Brain microvascular endothelial cell (primary cell): Measurements from ENCODE around the gene MBTPS1.

Source experiments
- DNase-seq: peaks from one replicate; pipeline ENCODE4 v3.0.0-alpha.2; 2020
- H3K27ac ChIP-seq: fragments of 250-450 bp; sonication (Bioruptor Pico); 2 replicates; pipeline ENCODE4 v1.5.1; 2020; ENCODE audit warnings: mild to moderate bottlenecking, moderate library complexity
- H3K27me3 ChIP-seq: fragments of 250-450 bp; sonication (Bioruptor Pico); replicated peaks from 2 replicates; pipeline ENCODE4 v1.5.1; 2020; ENCODE audit warnings: mild to moderate bottlenecking
- H3K36me3 ChIP-seq: fragments of 250-450 bp; sonication (Bioruptor Pico); replicated peaks from 2 replicates; pipeline ENCODE4 v1.5.1; 2020; ENCODE audit warnings: mild to moderate bottlenecking
- H3K4me3 ChIP-seq: 2 replicates; pipeline ENCODE4 v1.5.1; 2011; ENCODE audit warnings: low read depth, mild to moderate bottlenecking, control low read depth, low read length, moderate library complexity
- in situ Hi-C: cut with HindIII; loops from 2 replicates; pipeline ENCODE4 v1.10.0; 2017; ENCODE audit warnings: low sequenced_read_pairs, low pct_ligation_motif_present
- TF ChIP-seq, protein P1 (sequence below): IDR thresholded peaks from 2 replicates; pipeline ENCODE4 v1.5.1; 2011; ENCODE audit warnings: low read depth, mild to moderate bottlenecking, moderate library complexity, low read length, control low read depth, inconsistent platforms; ENCODE audit errors: missing control alignments

The MBTPS1 gene

GRCh38 chr16:84136331-84137125 is 19.8 kb upstream of the MBTPS1 start:
- H3K27me3 ChIP-seq = no peaks in the 10 kb centered on the region
- in situ Hi-C loops = no loop called here
- no peak overlapping the region for H3K27ac ChIP-seq
- no peaks in the 10 kb centered on the region for H3K36me3 ChIP-seq
- H3K4me3 ChIP-seq = no peak overlapping the region
- DNase-seq = no peak
- TF ChIP-seq, protein P1, sequence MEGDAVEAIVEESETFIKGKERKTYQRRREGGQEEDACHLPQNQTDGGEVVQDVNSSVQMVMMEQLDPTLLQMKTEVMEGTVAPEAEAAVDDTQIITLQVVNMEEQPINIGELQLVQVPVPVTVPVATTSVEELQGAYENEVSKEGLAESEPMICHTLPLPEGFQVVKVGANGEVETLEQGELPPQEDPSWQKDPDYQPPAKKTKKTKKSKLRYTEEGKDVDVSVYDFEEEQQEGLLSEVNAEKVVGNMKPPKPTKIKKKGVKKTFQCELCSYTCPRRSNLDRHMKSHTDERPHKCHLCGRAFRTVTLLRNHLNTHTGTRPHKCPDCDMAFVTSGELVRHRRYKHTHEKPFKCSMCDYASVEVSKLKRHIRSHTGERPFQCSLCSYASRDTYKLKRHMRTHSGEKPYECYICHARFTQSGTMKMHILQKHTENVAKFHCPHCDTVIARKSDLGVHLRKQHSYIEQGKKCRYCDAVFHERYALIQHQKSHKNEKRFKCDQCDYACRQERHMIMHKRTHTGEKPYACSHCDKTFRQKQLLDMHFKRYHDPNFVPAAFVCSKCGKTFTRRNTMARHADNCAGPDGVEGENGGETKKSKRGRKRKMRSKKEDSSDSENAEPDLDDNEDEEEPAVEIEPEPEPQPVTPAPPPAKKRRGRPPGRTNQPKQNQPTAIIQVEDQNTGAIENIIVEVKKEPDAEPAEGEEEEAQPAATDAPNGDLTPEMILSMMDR = no peak

- Histone ChIP-seq H3K27me3 (no peaks in the 10 kb centered on the region), H3K36me3 (peaks cover 3% of the 10 kb centered on the region), H3K4me3 (no peak overlapping the region), H3K27ac (no peak overlapping the region)
- in situ Hi-C loops = no loop called here
- DNase-seq = no peak
- TF ChIP-seq, protein P1 = no peak
Measured at GRCh38 chr16:84132527-84133285, 16.0 kb upstream of the MBTPS1 start.

DNA sequence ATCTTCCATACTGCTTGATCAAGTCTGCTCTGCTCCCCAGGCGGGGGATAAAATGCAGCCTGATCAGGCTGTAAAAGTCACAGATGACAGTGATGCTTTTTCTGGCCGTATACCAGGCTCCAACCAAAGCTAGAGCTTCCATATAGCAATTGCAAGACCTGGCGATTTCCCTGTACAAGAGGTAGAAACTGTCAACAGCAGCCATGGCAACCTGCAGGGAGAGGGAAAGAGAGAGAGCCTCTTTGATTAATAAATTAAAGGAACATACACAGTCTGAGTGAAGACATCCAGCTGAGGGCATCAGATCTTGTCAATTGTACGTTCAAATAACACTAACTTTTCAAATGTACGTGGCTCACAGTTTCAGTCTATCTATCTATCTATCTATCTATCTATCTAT is 14.4 kb upstream of the MBTPS1 start:
- no peaks in the 10 kb centered on the region for H3K27me3 ChIP-seq
- no peak for DNase-seq
- H3K4me3 ChIP-seq = no peak overlapping the region
- TF ChIP-seq, protein P1 = no peak
- H3K27ac ChIP-seq = no peak overlapping the region
- peaks cover 3% of the 10 kb centered on the region for H3K36me3 ChIP-seq
- in situ Hi-C loops = no loop called here

DNA sequence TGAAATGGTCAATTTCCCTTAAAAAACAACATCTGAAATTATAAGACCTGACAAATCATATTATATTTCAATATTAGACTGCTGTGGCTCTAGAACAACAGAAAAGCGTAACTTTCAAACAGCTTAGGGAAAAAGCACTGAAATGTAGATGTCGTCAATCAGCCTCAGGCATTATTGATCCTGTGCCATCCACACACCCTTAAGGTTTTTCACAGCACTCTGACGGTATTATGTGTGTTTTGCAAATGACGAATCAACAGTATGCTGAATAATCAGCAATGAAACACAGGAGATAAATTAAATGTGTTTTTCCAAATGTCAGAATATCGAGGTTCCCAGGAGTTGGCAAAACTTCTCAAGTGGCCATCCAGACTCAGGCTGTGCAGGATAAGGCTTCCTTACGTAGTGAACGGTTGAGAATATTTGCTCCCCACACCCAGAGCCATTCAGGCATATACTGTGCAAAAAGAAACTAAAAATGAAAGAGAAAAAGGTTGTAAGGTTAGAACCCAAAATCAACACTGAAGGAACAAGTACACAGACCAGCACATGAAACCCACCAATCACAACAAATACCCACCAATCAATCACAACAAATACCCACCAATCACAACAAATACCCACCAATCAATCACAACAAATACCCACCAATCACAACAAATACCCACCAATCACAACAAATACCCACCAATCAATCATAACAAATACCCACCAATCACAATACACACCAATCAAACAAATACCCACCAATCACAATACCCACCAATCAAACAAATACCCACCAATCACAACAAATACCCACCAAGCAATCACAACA is 7.7 kb upstream of the MBTPS1 start:
- H3K27me3 ChIP-seq = no peaks in the 10 kb centered on the region
- DNase-seq = no peak
- in situ Hi-C loops = no loop called here
- H3K27ac ChIP-seq = no peak overlapping the region
- TF ChIP-seq, protein P1 = no peak
- H3K36me3 ChIP-seq = peaks cover 17% of the 10 kb centered on the region
- no peak overlapping the region for H3K4me3 ChIP-seq

DNA sequence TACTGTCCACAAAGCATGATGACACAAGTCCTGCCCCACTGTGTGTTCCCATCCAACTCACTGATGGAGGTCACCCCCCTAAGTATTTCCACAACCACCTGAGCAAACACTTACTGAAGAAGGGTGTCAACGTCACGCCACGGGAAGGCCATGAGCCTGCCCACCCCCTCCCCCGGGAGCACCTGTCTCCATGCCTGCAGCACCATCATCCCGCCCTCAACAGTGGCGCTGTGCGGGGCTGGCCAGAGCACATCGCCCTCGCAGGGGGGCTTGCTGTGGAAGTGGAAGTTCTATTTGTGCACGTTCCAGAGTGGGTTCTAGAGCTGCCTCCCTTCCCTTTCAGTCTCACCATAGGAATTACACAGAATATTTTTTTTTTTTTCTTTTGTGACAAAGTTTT is 4.3 kb upstream of the MBTPS1 start:
- DNase-seq = no peak
- H3K36me3 ChIP-seq = peaks cover 15% of the 10 kb centered on the region
- in situ Hi-C loops = no loop called here
- no peaks in the 10 kb centered on the region for H3K27me3 ChIP-seq
- TF ChIP-seq, protein P1 = no peak
- H3K27ac ChIP-seq = no peak overlapping the region
- H3K4me3 ChIP-seq = no peak overlapping the region
